CD4-positive, alpha-beta T cell treated with Interleukin-15 for 4 hours (primary cell): ENCODE results near the gene CD82.

Experiments used
- DNase-seq: peaks from one replicate; pipeline ENCODE4 v3.0.0-alpha.2; 2020; ENCODE audit warnings: low spot score

CD82 gene

GRCh38 chr11:44577231-44577830 is 11.9 kb downstream of the CD82 start:
- DNase-seq, result no peak

GRCh38 chr11:44578279-44578678 is 12.8 kb downstream of the CD82 start:
- no peak for DNase-seq

GRCh38 chr11:44579302-44579761 is 13.9 kb downstream of the CD82 start:
- no peak for DNase-seq

- no peak for DNase-seq
Measured at GRCh38 chr11:44580701-44581100, 15.2 kb downstream of the CD82 start.

GRCh38 chr11:44581246-44581645 is 15.8 kb downstream of the CD82 start:
- no peak for DNase-seq

- no peak for DNase-seq
Measured at GRCh38 chr11:44582641-44583352, 17.3 kb downstream of the CD82 start.

- no peak for DNase-seq
Measured at GRCh38 chr11:44583353-44583669, 17.8 kb downstream of the CD82 start.

GRCh38 chr11:44585421-44585820 is 20.0 kb downstream of the CD82 start:
- DNase-seq, result no peak

- DNase-seq, result no peak
Measured at GRCh38 chr11:44589301-44589700, 23.8 kb downstream of the CD82 start.

- no peak for DNase-seq
Measured at GRCh38 chr11:44590769-44591168, 25.3 kb downstream of the CD82 start.

GRCh38 chr11:44591557-44591956 is 26.1 kb downstream of the CD82 start:
- DNase-seq, result no peak

GRCh38 chr11:44592125-44592940 is 26.9 kb downstream of the CD82 start:
- no peak for DNase-seq

- DNase-seq, result no peak
Measured at GRCh38 chr11:44593251-44593650, 27.8 kb downstream of the CD82 start.

- no peak for DNase-seq
Measured at GRCh38 chr11:44595006-44595405, 29.5 kb downstream of the CD82 start.

GRCh38 chr11:44595964-44596381 is 30.5 kb downstream of the CD82 start:
- DNase-seq, result no peak

- peak; percentile 78 for DNase-seq
Measured at GRCh38 chr11:44596525-44597276, 31.2 kb downstream of the CD82 start.

GRCh38 chr11:44597358-44598012 is 32.0 kb downstream of the CD82 start:
- no peak for DNase-seq

GRCh38 chr11:44598831-44599230 is 33.4 kb downstream of the CD82 start:
- no peak for DNase-seq

- no peak for DNase-seq
Measured at GRCh38 chr11:44600261-44600660, 34.8 kb downstream of the CD82 start.

- DNase-seq, result no peak
Measured at GRCh38 chr11:44600839-44601383, 35.4 kb downstream of the CD82 start.
